ENCODE data around the gene GNG2. TPM values are rescaled to one million over a fixed set of nuclear protein-coding genes. Genes with fewer than 3 reads are reported as not detected.

GNG2 gene
- total and polyA plus RNA-seq, 4 donors, result 5.3 to 31.9 (median 12.5) TPM

- peaks cover 0 to 16% of the 10 kb centered on the region in 2 donors for H3K36me3 ChIP-seq (ENCODE audit: control insufficient read depth in 1 of 2, insufficient read depth in 2 of 2, low read length in 1 of 2)
- no peak overlapping the region for H3K4me3 ChIP-seq (ENCODE audit: low read length in 2 of 2)
- no peaks in the 10 kb centered on the region for H3K27me3 ChIP-seq (ENCODE audit: control insufficient read depth in 1 of 2, insufficient read depth in 2 of 2, low read length in 1 of 2)
- no peaks in the 10 kb centered on the region for H3K9me3 ChIP-seq (ENCODE audit: control insufficient read depth, low read length)
- 90 to 100% methylated on average over 1 of the region's 1 CpG for WGBS, 2 donors
- H3K4me1 ChIP-seq (ENCODE audit: control insufficient read depth in 1 of 2, insufficient read depth in 2 of 2, low read length in 2 of 2), result no peaks in the 10 kb centered on the region
- ATAC-seq (ENCODE audit: low FRiP score) (no peak), DNase-seq (no peak)
- intact Hi-C loops (cut with DNase I), result no loop called here
- no peak overlapping the region for H3K27ac ChIP-seq (ENCODE audit: low read depth in 1 of 2, low read length in 2 of 2)
Measured at GRCh38 chr14:52007211-52007610, 146.8 kb downstream of the GNG2 start.

- Histone ChIP-seq H3K27ac (ENCODE audit: low read depth in 1 of 2, low read length in 2 of 2) (no peak overlapping the region), H3K4me1 (ENCODE audit: control insufficient read depth in 1 of 2, insufficient read depth in 2 of 2, low read length in 2 of 2) (no peaks in the 10 kb centered on the region), H3K36me3 (ENCODE audit: control insufficient read depth in 1 of 2, insufficient read depth in 2 of 2, low read length in 1 of 2) (peaks cover 0 to 16% of the 10 kb centered on the region in 2 donors), H3K4me3 (ENCODE audit: low read length in 2 of 2) (no peak overlapping the region), H3K27me3 (ENCODE audit: control insufficient read depth in 1 of 2, insufficient read depth in 2 of 2, low read length in 1 of 2) (no peaks in the 10 kb centered on the region), H3K9me3 (ENCODE audit: control insufficient read depth, low read length) (no peaks in the 10 kb centered on the region)
- ATAC-seq (ENCODE audit: low FRiP score) (no peak), DNase-seq (no peak)
- 92 to 93% methylated on average over 1 of the region's 1 CpG for WGBS, 2 donors
- intact Hi-C loops (cut with DNase I), result no loop called here
Measured at GRCh38 chr14:52007637-52008036, 147.2 kb downstream of the GNG2 start.

- Histone ChIP-seq H3K4me3 (ENCODE audit: low read length in 2 of 2) (no peak overlapping the region), H3K36me3 (ENCODE audit: control insufficient read depth in 1 of 2, insufficient read depth in 2 of 2, low read length in 1 of 2) (peaks cover 0 to 16% of the 10 kb centered on the region in 2 donors), H3K4me1 (ENCODE audit: control insufficient read depth in 1 of 2, insufficient read depth in 2 of 2, low read length in 2 of 2) (no peaks in the 10 kb centered on the region), H3K27me3 (ENCODE audit: control insufficient read depth in 1 of 2, insufficient read depth in 2 of 2, low read length in 1 of 2) (no peaks in the 10 kb centered on the region), H3K27ac (ENCODE audit: low read depth in 1 of 2, low read length in 2 of 2) (no peak overlapping the region), H3K9me3 (ENCODE audit: control insufficient read depth, low read length) (no peaks in the 10 kb centered on the region)
- no peak for ATAC-seq (ENCODE audit: low FRiP score)
- intact Hi-C loops (cut with DNase I), result no loop called here
- DNase-seq, result no peak
- 96 to 99% methylated on average over 4 of the region's 4 CpGs for WGBS, 2 donors
Measured at GRCh38 chr14:52008136-52008535, 147.7 kb downstream of the GNG2 start.

GRCh38 chr14:52010173-52010693, 149.8 kb downstream of the GNG2 start:
- ATAC-seq (ENCODE audit: low FRiP score) (no peak), DNase-seq (no peak)
- intact Hi-C loops (cut with DNase I), result no loop called here
- Histone ChIP-seq H3K9me3 (ENCODE audit: control insufficient read depth, low read length) (no peaks in the 10 kb centered on the region), H3K4me1 (ENCODE audit: control insufficient read depth in 1 of 2, insufficient read depth in 2 of 2, low read length in 2 of 2) (no peaks in the 10 kb centered on the region), H3K36me3 (ENCODE audit: control insufficient read depth in 1 of 2, insufficient read depth in 2 of 2, low read length in 1 of 2) (peaks cover 0 to 16% of the 10 kb centered on the region in 2 donors), H3K4me3 (ENCODE audit: low read length in 2 of 2) (no peak overlapping the region), H3K27ac (ENCODE audit: low read depth in 1 of 2, low read length in 2 of 2) (no peak overlapping the region), H3K27me3 (ENCODE audit: control insufficient read depth in 1 of 2, insufficient read depth in 2 of 2, low read length in 1 of 2) (no peaks in the 10 kb centered on the region)
- WGBS, 2 donors, result 69 to 84% methylated on average over 3 of the region's 3 CpGs

GRCh38 chr14:52011523-52011922, 151.1 kb downstream of the GNG2 start:
- H3K4me1 ChIP-seq (ENCODE audit: control insufficient read depth in 1 of 2, insufficient read depth in 2 of 2, low read length in 2 of 2), result no peaks in the 10 kb centered on the region
- no peak overlapping the region for H3K4me3 ChIP-seq (ENCODE audit: low read length in 2 of 2)
- DNase-seq (no peak), ATAC-seq (ENCODE audit: low FRiP score) (no peak)
- H3K27me3 ChIP-seq (ENCODE audit: control insufficient read depth in 1 of 2, insufficient read depth in 2 of 2, low read length in 1 of 2), result no peaks in the 10 kb centered on the region
- no peak overlapping the region for H3K27ac ChIP-seq (ENCODE audit: low read depth in 1 of 2, low read length in 2 of 2)
- WGBS, 2 donors, result 91% methylated on average over 9 of the region's 9 CpGs
- peaks cover 0 to 13% of the 10 kb centered on the region in 2 donors for H3K36me3 ChIP-seq (ENCODE audit: control insufficient read depth in 1 of 2, insufficient read depth in 2 of 2, low read length in 1 of 2)
- intact Hi-C loops (cut with DNase I), result no loop called here
- no peaks in the 10 kb centered on the region for H3K9me3 ChIP-seq (ENCODE audit: control insufficient read depth, low read length)

- ATAC-seq (ENCODE audit: low FRiP score), result peak; percentile 58
- 3 to 7% methylated on average over 4 of the region's 4 CpGs for WGBS, 2 donors
- H3K27ac ChIP-seq (ENCODE audit: low read depth in 1 of 2, low read length in 2 of 2), result no peak overlapping the region
- H3K27me3 ChIP-seq (ENCODE audit: control insufficient read depth in 1 of 2, insufficient read depth in 2 of 2, low read length in 1 of 2), result no peaks in the 10 kb centered on the region
- no peak overlapping the region for H3K4me3 ChIP-seq (ENCODE audit: low read length in 2 of 2)
- DNase-seq, result no peak
- intact Hi-C loops (cut with DNase I), result no loop called here
- no peaks in the 10 kb centered on the region for H3K9me3 ChIP-seq (ENCODE audit: control insufficient read depth, low read length)
- H3K36me3 ChIP-seq (ENCODE audit: control insufficient read depth in 1 of 2, insufficient read depth in 2 of 2, low read length in 1 of 2), result peaks cover 0 to 13% of the 10 kb centered on the region in 2 donors
- no peaks in the 10 kb centered on the region for H3K4me1 ChIP-seq (ENCODE audit: control insufficient read depth in 1 of 2, insufficient read depth in 2 of 2, low read length in 2 of 2)
Measured at GRCh38 chr14:52012635-52013034, 152.2 kb downstream of the GNG2 start.

- intact Hi-C loops (cut with DNase I), result no loop called here
- DNase-seq (no peak), ATAC-seq (ENCODE audit: low FRiP score) (no peak)
- peaks cover 0 to 7% of the 10 kb centered on the region in 2 donors for H3K36me3 ChIP-seq (ENCODE audit: control insufficient read depth in 1 of 2, insufficient read depth in 2 of 2, low read length in 1 of 2)
- H3K9me3 ChIP-seq (ENCODE audit: control insufficient read depth, low read length), result no peaks in the 10 kb centered on the region
- H3K4me1 ChIP-seq (ENCODE audit: control insufficient read depth in 1 of 2, insufficient read depth in 2 of 2, low read length in 2 of 2), result no peaks in the 10 kb centered on the region
- no peak overlapping the region for H3K27ac ChIP-seq (ENCODE audit: low read depth in 1 of 2, low read length in 2 of 2)
- no peak overlapping the region for H3K4me3 ChIP-seq (ENCODE audit: low read length in 2 of 2)
- H3K27me3 ChIP-seq (ENCODE audit: control insufficient read depth in 1 of 2, insufficient read depth in 2 of 2, low read length in 1 of 2), result no peaks in the 10 kb centered on the region
- 90 to 93% methylated on average over 11 of the region's 11 CpGs for WGBS, 2 donors
Measured at GRCh38 chr14:52013984-52014600, 153.7 kb downstream of the GNG2 start.

- Histone ChIP-seq H3K27me3 (ENCODE audit: control insufficient read depth in 1 of 2, insufficient read depth in 2 of 2, low read length in 1 of 2) (no peaks in the 10 kb centered on the region), H3K4me3 (ENCODE audit: low read length in 2 of 2) (no peak overlapping the region), H3K36me3 (ENCODE audit: control insufficient read depth in 1 of 2, insufficient read depth in 2 of 2, low read length in 1 of 2) (peaks cover 0 to 7% of the 10 kb centered on the region in 2 donors), H3K27ac (ENCODE audit: low read depth in 1 of 2, low read length in 2 of 2) (no peak overlapping the region), H3K9me3 (ENCODE audit: control insufficient read depth, low read length) (no peaks in the 10 kb centered on the region), H3K4me1 (ENCODE audit: control insufficient read depth in 1 of 2, insufficient read depth in 2 of 2, low read length in 2 of 2) (no peaks in the 10 kb centered on the region)
- 91 to 93% methylated on average over 15 of the region's 15 CpGs for WGBS, 2 donors
- ATAC-seq (ENCODE audit: low FRiP score) (no peak), DNase-seq (no peak)
- intact Hi-C loops (cut with DNase I), result no loop called here
Measured at GRCh38 chr14:52014601-52015267, 154.3 kb downstream of the GNG2 start.
